Measurements from ENCODE around the gene RPL14.
"Not testable (repeated sequence)": the region's sequence is repeated elsewhere in the genome, so short reads cannot be mapped to it uniquely, and the experiment has no call there.

RPL14 gene

DNA sequence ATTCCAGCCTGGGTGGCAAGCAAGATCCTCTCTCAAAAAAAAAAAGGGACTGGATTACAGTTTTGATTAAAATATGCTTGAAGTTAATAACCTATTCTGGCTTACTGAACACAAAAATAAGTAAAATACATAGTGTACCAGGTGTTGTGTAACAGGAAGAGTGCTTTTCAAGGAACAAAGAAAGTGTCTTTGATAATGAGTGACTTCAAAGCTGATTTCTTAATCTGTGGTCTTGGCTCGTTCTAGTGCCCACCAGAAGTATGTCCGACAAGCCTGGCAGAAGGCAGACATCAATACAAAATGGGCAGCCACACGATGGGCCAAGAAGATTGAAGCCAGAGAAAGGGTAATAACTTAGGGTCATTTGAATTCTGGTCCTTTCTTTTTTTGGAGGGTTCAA is 4.0 kb downstream of the RPL14 start:
- no peak overlapping the region for H3K4me3 ChIP-seq (ENCODE audit: low read depth, low read length)

- not testable (repeated sequence) for H3K4me3 ChIP-seq (ENCODE audit: low read depth, low read length)
These were observed 5.7 kb downstream of the RPL14 start for GRCh38 chr3:40462838-40463237.

DNA sequence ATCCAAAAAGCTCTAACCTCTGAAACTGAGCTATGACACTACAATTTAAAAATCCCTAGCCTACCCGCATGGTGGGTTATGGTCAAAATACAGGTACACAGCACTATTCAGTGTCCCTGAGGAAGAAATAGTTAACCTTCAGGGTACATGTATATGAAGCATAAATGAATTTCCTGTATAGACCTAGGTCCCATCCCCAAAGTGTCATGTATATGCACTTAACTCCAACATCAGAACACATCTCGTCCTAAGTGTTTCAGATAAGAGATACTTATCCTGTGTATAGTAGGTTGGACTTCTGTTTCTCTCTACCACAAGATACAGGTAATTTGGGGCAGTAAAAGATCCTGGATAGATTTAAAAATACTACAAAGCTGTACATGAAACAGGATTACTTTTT is 6.4 kb downstream of the RPL14 start:
- no peak overlapping the region for H3K4me3 ChIP-seq (ENCODE audit: low read depth, low read length)

- no peak overlapping the region for H3K4me3 ChIP-seq (ENCODE audit: low read depth, low read length)
These were observed 7.4 kb downstream of the RPL14 start for GRCh38 chr3:40464339-40465110.

- no peak overlapping the region for H3K4me3 ChIP-seq (ENCODE audit: low read depth, low read length)
These were observed 7.9 kb downstream of the RPL14 start for GRCh38 chr3:40465111-40465407.

- H3K4me3 ChIP-seq (ENCODE audit: low read depth, low read length): no peak overlapping the region
These were observed 8.3 kb downstream of the RPL14 start for GRCh38 chr3:40465456-40465855.

GRCh38 chr3:40468018-40468417 is 10.9 kb downstream of the RPL14 start:
- no peak overlapping the region for H3K4me3 ChIP-seq (ENCODE audit: low read depth, low read length)

DNA sequence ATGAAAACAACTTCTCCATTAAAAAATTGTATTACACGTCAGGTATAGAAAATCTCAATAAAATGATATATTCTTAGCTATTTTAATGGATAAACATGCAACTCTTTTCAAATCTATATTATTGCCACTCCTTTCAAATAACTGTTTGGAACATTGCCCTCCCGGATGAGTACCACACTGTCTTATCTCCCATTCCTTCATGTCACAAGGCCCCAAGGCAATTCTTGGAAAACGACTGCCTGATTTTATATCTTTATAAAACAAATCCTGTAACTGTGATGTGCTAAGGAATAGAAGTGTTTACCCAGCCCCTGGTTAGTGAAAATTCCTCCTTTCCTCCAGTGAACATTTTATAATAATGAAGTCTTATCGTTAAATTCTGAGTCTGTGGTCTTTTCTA is 13.6 kb downstream of the RPL14 start:
- H3K4me3 ChIP-seq (ENCODE audit: low read depth, low read length): no peak overlapping the region

DNA sequence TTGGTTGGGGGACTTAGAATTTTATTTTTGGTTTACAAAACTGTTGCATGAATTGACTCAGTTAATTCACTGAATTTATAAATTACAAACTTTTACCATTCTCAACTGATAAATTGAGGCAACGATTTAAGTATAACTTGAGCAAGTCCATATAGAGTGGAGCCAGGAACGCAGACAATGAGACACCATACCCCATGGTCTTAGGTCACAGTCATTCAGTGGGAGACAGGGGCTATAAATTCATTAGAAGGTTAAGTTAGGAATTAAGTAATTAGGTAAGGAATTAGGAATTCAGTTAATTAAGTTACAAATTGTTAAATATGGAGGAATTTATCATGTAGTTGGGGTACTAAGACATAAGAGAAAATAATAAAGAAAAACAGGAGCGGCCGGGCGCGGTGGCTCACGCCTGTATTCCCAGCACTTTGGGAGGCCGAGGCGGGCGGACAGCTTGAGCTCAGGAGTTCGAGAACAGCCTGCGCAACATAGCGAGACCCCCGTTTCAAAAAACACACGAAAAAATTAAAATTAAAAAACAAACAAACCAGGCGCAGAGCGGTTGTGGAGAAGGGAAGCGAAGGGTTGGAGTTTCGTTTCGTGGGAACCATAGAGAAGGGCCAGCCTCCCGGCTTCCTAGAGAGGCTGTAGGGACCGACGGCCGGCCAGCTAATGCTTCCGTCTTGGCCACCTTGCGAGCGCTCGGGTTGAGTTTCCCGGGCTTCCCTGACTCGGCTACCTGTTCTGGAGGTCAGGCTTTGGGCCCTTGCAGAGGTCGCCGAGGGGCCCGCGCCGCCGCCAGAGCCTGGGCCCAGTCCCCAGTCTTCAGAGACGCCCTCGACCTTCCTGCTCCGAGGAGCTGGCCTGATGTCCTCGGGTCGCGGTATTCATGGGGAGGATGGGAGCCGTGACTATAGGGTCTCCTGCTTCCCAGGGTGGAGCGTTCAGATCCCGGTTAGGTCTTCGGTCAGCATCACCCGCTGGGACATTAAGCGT is 19.6 kb downstream of the RPL14 start, which contains the start of gene ZNF619:
ZNF619 (plus strand) TSS at position 645 of the 993 bp plus-strand sequence. CDS start 858 bp downstream, outside the sequence.
- H3K4me3 ChIP-seq (ENCODE audit: low read depth, low read length): peak within 1 kb of the TSS; percentile 1

DNA sequence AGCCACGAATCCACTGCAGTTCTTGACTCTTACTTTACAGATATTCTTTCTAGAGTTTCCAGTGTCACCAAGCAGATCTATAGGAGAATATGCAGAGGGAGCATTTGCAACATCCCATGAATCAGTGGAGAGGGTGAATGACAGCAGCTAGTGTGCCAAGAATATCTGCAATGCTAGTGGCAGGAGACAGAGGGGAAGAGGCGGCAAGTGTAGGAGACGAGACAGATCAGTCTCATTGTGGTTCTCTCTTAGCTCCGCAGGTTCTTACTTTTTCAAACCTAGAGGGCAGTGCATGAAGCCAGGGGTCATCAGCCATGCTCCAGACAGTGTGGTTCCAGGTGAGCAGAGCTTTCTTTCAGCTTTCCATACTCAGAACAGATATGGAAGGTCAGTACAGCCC is 20.5 kb downstream of the RPL14 start:
- H3K4me3 ChIP-seq (ENCODE audit: low read depth, low read length): no peak overlapping the region

DNA sequence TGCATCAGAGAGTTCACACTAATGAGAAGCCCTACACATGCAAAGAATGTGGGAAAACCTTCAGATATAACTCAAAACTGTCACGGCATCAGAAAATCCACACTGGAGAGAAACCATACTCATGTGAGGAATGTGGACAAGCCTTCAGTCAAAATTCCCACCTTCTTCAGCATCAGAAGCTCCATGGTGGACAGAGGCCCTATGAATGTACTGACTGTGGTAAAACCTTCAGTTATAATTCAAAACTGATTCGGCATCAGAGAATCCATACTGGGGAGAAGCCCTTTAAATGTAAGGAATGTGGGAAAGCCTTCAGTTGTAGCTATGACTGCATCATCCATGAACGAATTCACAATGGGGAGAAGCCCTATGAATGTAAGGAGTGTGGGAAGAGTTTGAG is 30.0 kb downstream of the RPL14 start:
- H3K4me3 ChIP-seq (ENCODE audit: low read depth, low read length): no peak overlapping the region

DNA sequence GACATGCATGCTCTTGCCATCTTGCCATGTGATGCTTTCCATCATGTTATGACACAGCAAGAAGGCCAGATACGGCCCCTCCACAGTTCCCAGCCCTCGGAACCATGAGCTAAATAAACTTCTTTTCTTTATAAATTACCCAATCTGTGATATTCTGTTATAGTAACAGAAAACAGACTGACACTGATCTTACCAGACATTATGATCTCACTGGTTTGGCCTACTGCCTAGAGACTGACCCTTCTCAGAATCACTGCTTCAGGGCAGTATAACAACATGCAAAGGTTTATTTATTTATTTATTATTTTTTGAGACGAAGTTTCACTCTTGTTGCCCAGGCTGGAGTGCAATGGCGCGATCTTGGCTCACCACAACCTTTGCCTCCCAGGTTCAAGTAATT is 33.8 kb downstream of the RPL14 start:
- no peak overlapping the region for H3K4me3 ChIP-seq (ENCODE audit: low read depth, low read length)

DNA sequence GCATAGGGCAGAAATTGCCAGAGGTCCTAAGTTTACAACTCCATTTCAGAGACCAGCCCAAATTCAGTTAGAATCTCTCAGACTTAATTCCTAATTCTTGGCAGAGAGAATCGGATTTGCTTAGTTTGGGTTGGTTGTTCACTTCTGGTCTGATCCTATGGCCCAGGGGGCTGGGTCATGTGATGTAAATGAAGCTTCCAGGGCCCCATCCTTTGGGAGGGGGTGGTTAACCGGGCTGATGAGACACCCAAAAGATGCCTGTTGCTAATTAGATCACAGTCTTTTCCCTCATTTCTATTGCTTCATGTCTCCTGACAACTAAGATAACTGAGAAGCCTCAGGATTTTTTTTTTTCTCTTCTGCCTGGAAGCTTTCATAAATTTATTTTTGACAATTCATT is 37.6 kb downstream of the RPL14 start:
- H3K4me3 ChIP-seq (ENCODE audit: low read depth, low read length): no peak overlapping the region

GRCh38 chr3:40497288-40497687 is 40.1 kb downstream of the RPL14 start:
- no peak overlapping the region for H3K4me3 ChIP-seq (ENCODE audit: low read depth, low read length)

GRCh38 chr3:40499952-40500351 is 42.8 kb downstream of the RPL14 start:
- H3K4me3 ChIP-seq (ENCODE audit: low read depth, low read length): no peak overlapping the region

DNA sequence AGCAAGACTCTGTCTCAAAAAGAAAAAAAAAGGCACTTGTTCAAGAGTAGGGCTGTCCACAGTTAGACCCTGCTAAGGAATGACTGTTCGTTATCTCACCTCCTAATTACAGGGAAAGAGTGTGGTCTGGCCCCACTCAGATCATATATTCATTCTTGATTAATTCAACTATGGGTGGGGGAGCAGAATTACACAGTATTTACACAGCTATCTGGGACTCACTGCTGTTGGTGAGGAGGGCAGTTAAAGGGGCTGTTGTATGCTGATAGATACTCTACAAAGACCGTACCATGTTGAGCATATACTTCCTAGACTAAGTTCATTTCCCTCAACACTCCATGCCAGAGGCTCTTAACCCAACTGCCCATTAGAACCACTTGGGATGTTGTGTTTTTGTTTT is 44.9 kb downstream of the RPL14 start:
- H3K4me3 ChIP-seq (ENCODE audit: low read depth, low read length): no peak overlapping the region

DNA sequence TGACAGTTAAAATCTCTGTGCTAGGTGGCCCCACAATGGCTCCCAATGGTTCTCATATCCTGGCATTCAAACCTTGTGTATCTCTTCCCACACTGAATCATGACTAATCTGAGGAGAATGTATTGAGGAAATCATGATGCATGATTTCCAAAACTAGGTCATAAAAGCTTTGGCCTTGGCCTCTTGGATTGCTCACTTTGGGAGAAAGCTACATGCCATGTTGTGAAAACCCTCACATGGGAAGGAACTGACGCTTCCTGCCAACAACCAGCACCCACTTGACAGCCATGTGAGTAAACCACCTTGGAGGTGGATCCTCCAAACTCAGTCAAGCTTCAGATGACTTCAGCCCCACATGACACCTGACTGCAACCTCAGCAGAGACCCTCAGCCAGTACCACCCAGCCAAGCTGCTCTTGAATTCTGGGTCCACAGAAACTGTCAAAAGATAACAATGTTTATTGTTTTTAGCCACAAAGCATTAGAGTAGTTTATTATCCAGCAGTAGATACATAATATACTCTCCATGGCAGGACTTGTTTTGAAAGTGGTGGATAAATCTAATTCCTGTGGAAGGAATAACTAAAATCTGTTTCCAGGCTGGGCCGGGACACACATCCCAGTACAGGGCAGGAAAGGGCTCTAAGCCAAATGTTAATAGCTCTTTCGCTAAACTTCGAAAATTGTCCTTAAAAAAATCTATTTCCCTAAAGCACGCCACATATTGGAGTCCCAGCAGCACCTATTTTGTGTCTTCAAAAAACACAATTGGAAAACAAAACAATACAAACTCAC is 47.7 kb downstream of the RPL14 start:
- H3K4me3 ChIP-seq (ENCODE audit: low read depth, low read length): peak overlapping the region; percentile 94

- H3K4me3 ChIP-seq (ENCODE audit: low read depth, low read length): peak within 1 kb of the TSS; percentile 94
These were observed 48.7 kb downstream of the RPL14 start, which contains the start of gene ZNF620 for GRCh38 chr3:40505599-40506462. TSS of gene ZNF620 (plus strand) at chr3:40506039. CDS start at chr3:40506353, 314 bp downstream.

- no peak overlapping the region for H3K4me3 ChIP-seq (ENCODE audit: low read depth, low read length)
These were observed 54.0 kb downstream of the RPL14 start for GRCh38 chr3:40511031-40511718.

DNA sequence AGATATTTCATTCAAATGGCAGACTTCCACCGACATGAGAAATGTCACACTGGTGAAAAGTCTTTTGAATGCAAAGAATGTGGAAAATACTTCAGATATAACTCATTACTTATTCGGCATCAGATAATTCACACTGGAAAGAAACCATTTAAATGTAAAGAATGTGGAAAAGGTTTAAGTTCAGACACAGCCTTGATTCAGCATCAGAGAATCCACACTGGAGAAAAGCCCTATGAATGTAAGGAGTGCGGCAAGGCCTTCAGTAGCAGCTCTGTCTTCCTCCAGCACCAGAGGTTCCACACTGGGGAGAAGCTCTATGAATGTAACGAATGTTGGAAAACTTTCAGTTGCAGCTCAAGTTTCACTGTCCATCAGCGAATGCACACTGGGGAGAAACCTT is 59.1 kb downstream of the RPL14 start:
- H3K4me3 ChIP-seq (ENCODE audit: low read depth, low read length): no peak overlapping the region
